Dermis blood vessel endothelial cell (primary cell): Measurements from ENCODE around the gene NANOG. TPM values are rescaled to one million over a fixed set of nuclear protein-coding genes. Genes with fewer than 3 reads are reported as not detected.
"Not testable (repeated sequence)": the region's sequence is repeated elsewhere in the genome, so short reads cannot be mapped to it uniquely, and the experiment has no call there.

Experiments used
- DNase-seq: peaks from one replicate; pipeline ENCODE4 v3.0.0; 2010
- total RNA-seq: library from RNA; depleted of rRNA; stranded (reverse); fragments of >200 nt; gene quantifications from 2 replicates; pipeline ENCODE4 v1.2.3, GENCODE V29; 2014

NANOG gene
- not detected in 2 replicates for total RNA-seq

DNA sequence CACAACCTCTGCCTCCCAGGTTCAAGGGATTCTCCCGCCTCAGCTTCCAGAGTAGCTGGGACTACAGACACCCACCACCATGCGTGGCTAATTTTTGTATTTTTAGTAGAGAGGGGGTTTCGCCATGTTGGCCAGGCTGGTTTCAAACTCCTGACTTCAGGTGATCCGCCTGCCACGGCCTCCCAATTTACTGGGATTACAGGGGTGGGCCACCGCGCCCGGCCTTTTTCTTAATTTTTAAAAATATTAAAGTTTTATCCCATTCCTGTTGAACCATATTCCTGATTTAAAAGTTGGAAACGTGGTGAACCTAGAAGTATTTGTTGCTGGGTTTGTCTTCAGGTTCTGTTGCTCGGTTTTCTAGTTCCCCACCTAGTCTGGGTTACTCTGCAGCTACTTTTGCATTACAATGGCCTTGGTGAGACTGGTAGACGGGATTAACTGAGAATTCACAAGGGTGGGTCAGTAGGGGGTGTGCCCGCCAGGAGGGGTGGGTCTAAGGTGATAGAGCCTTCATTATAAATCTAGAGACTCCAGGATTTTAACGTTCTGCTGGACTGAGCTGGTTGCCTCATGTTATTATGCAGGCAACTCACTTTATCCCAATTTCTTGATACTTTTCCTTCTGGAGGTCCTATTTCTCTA, at the start of gene NANOG:
TSS of gene NANOG (plus strand) at position 519 of the 645 bp plus-strand sequence. CDS start 213 bp downstream, outside the sequence.
- not testable (repeated sequence) for DNase-seq

DNA sequence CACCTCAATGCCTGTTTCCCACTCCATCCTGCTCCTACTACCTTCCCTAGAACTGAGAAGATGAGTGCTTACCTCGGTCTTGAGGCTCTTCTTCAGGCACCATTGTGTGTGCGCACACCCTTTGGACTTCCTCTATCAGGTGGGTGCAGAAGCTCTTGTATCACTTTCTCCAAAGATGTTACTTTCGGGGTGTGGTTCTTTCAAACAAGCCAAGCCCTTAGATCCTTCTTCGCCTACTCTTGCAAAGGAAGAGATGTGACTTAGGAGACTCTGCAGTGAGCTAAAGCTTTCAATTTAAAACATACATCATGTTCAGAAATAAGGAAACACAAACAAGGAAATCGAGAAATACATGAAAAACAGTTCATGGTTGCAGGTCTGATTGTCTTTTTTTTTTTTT, 42.0 kb upstream of the NANOG start, which contains the start of gene CLEC4C:
TSS of gene CLEC4C (minus strand) at position 130 of the 400 bp plus-strand sequence. CDS start at position 103, 27 bp downstream.
- DNase-seq = no peak

DNA sequence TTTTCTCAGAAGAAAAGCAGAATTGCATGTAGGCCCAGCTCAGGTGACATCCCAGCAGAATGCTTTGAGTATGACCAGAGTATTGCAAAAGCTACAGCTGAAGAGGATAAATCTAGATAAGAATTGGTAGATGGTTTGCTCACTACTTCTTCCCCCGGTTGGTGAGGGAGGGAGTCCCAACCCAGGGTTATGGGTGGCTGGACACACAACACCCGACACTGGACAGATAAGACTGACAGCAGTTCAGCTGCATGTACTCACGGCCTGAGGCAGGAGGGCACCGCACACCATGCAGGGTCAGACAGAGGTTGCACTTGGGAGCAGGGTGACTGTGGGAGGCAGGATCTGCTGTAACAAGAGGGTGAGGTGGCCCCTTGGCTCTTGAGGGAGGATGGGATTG, 40.4 kb upstream of the NANOG start:
- no peak for DNase-seq

DNA sequence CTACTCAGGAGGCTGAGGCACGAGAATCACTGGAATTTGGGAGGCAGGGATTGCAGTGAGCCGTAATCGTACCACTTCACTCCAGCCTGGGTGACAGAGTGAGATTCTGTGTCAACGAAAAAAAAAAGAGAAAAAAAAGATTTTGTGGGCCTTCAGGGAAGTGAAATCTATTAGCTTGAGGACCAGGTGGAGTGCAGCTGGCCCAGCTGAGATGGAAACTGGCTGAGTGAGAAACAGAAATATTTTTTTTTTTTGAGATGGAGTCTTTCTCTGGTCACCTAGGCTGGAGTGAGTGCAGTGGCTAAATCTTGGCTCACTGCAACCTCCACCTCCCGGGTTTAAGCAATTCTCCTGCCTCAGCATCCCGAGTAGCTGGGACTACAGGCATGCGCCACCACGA, 39.8 kb upstream of the NANOG start:
- no peak for DNase-seq

DNA sequence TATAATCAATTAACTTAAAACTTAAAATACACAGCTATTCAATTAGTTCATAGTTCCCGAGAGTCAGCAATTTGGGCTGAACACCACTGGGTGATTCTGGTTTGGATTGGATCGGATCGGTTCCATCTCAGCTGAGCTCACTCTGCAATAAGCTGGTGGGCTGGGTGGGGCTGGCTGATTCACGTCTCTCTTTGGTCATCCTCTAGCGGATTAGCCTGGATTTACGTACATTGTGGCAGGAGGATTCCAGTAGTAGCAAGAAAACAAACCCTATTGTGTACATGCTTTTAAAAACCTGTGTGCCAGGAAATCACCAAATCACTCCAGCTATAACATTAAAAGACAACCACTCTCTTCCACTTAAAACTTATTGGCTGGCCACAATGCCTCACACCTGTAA, 38.9 kb upstream of the NANOG start:
- DNase-seq = no peak

DNA sequence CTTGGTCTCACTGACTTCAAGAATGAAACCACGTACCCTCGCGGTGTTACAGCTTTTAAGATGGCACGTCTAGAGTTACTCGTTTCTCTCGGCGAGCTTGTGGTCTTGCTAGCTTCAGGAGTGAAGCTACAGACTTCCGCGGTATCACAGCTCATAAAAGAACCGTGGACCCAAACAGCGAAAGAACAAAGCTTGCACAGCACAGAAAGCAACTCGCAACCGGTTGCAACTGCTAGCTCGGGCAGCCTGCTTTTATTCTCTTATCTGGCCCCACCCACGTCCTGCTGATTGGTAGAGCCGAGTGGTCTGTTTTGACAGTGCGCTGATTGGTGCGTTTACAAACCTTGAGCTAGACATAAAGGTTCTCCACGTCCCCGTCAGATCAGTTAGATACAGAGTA, 37.8 kb upstream of the NANOG start:
- DNase-seq = no peak

DNA sequence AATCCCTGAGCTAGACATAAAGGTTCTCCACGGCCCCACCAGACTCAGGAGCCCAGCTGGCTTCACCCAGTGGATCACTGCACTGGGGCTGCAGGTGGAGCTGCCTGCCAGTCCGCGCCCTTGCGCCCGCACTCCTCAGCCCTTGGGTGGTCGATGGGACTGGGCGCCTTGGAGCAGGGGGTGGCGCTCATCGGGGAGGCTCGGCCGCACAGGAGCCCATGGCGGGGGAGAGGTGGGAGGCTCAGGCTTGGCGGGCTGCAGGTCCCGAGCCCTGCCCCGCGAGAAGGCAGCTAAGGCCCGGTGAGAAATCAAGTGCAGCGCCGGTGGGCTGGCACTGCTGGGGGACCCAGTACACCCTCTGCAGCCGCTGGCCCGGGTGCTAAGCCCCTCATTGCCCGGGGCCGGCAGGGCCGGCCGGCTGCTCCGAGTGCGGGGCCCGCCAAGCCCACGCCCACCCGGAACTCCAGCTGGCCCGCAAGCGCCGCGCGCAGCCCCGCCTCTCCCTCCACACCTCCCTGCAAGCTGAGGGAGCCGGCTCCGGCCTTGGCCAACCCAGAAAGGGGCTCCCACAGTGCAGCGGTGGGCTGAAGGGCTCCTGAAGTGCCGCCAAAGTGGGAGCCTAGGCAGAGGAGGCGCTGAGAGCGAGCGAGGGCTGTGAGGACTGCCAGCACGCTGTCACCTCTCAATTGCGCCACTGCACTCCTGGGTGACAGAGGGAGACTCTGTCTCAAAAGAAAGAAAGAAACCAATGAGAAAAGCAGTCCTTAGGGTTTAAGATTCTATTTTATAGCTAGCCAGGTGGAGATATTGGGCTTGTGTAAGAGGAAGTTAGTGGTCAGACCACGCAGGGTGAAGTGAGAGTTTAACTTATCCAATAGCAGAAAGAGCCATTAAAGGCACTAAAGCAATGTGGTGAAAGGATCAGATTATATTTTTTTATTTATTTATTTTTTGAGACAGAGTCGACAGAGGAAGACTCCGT, 37.0 kb upstream of the NANOG start:
- not testable (repeated sequence) for DNase-seq

DNA sequence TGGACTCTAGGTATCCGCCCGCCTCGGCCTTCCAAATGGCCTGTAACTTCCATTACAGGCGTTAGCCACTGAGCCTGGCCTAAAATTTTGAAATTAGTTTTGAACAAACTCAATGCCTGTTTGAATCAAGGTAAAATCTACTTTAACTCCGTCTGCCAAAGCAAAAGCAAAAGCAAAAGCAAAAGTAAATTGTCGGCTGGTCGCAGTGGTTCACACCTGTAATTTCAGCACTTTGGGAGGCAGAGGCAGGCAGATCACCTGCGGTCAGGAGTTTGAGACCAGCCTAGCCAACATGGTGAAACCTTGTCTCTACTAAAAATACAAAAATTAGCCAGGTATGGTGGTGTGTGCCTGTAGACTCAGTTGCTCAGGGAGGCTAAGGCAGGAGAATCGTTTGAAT, 33.5 kb upstream of the NANOG start:
- DNase-seq = not testable (repeated sequence)

DNA sequence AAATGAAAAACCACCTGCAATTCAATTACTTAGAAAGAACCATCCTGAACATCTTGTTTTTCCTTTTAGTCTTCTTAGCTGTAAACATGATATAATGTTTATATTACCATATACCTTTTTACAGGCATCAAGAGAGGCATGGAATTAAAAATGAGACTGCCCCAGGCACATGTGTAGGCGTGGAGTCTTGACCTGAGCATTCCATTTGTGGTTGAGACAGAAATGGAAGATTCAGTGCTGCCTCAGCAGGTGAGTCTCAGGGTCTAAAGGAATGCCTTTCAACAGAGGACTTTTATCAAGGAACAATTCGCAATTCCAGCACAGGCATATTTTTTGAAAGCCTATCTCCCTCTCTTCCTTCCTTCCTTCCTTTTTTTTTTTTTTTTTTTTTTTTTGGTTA, 32.2 kb upstream of the NANOG start:
- DNase-seq = no peak

DNA sequence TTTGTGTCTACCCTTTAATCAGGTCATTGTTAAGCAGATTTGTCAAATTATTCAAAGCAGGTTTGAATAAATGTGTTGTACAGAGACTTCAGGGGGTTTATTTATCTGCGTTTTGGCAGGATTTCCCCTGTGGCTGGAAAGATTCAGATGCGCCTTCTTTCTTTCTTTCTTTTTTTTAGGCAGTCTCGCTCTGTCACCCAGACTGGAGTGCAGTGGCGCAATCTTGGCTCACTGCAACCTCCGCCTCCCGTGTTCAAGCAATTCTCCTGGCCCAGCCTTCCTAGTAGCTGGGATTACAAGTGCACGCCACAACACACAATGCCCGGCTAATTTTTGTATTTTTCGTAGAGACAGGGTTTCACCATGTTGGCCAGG, 30.4 kb upstream of the NANOG start:
- no peak for DNase-seq

DNA sequence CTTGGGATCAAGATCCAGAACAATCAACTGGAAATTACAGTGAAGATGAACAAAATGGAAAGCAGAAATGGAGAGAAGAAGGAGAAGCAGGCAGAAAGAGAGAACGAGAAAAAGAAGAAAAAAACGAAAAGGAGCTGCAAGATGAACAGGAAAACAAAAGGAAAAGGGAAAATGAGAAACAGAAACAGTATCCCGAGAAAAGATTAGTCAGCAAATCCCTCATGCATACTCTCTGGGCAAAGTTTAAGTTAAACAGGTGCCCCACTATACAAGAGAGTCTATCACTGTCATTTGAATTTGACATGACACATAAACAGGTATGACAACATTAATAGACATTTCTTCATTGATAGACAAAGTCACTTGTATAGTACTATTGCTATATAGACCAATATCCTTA, 19.2 kb upstream of the NANOG start:
- DNase-seq = no peak

DNA sequence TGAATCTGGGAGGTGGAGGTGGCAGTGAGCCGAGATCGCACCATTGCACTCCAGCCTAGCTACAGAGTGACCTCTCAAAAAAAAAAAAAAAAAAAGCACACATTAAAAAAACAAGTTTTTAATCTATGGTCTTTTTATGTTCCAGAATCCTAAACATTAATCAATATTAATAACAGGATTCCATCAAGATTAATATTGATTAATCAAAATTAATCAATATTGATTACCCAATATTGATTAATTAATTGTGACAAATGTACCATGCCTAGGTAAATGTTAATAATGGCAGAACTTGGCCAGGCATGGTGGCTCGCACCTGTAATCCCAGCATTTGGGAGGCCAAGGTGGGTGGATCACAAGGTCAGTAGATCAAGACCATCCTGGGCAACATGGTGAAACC, 7.9 kb upstream of the NANOG start:
- DNase-seq = no peak

DNA sequence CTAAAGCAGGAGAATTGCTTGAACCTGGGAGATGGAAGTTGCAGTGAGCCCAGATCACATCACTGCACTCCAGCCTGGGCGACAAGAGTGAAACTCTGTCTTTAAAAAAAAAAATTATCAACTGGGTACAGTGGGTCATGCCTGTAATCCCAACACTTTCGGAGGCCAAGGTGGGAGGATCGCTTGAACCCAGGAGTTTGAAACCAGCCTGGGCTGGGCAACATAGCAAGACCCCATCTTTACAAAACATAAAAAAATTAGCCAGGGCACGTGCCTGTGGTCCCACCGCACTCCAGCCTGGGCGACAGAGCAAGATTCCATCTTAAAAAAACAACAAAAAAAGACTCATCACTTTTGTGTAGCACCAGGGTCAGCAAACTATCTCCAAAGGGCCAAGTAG, 7.1 kb upstream of the NANOG start:
- DNase-seq = no peak

DNA sequence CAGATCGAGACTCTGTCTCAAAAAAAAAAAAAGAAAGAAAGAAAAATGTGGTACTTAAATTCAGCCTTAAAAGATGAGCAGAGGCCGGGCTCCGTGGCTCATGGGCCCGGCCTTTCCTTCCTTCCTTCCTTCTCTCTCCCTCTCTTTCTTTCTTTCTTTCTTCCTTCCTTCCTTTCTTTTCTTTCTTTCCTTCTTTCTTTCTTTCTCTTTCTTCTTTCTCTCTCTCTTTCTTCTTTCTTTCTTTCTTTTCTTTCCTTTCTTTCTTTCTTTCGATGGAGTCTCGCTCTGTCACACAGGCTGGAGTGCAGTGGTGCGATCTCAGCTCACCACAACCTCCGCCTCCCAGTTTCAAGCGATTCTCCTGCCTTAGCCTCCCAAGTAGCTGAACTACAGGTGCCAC, 5.8 kb upstream of the NANOG start:
- not testable (repeated sequence) for DNase-seq

DNA sequence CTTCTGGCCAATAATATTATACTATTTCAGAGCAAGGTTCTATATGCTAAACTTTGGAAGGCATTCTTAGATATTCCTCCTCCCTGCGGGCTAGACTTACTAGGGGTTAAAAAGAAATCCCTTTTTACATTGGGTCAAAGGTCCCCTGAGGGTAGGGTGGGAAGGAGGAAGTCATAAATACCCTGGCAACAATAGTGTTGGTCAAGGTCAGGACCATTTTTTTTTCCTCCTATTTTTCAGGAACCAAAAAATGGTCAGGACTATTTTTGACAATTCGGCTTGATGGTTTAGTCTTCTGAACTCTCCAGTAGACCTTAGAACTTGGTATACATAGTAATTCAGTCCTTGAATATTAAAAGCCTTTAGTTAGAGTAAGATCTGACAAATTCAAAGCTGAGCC, 4.5 kb upstream of the NANOG start:
- no peak for DNase-seq

DNA sequence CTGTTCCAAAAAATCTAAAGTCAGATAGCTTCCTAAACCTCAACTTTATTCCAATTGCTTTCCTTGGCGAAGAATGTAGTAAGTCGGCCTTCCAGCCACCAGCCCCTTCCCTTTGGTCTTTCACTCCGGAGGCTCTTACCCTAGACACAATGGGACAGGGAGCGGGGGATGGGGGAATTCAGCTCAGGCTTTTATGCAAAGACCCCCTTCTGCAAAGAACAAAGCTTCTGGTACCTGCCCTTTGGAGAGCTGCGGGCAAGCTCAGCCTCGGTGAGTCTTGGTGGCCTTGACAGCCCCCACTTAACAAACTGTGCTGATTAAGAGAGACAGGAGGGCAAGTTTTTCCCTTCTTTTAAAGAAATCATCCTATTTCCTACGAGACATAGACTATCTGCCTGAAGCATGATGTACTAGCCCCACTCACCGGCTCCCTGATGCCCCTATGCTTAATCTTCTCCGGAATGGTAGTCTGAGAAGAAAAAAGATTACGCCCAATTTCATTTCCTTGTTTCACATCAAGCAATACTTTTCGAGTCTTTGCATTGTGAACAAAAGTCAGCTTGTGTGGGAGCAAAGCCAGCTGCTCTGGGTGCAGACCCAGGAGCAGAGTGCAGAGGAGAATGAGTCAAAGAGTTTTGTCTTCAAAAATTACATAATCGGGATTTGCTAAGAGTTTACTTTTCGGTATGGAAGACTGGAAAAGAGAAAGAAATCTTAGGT, 1.5 kb upstream of the NANOG start:
- no peak for DNase-seq

DNA sequence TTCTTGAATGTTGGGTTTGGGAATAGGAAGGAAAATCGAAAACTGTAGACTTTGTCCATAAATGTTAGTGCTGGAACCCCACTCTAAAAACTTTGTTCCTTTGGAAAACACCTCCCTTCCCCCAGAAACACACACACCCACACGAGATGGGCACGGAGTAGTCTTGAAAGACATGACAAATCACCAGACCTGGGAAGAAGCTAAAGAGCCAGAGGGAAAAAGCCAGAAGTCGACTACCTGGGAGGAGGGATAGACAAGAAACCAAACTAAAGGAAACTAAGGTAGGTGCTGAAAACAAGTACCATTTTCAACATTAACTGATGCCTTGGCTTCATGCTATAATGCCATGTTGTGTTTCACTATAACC, 925 bp upstream of the NANOG start:
- DNase-seq = no peak

DNA sequence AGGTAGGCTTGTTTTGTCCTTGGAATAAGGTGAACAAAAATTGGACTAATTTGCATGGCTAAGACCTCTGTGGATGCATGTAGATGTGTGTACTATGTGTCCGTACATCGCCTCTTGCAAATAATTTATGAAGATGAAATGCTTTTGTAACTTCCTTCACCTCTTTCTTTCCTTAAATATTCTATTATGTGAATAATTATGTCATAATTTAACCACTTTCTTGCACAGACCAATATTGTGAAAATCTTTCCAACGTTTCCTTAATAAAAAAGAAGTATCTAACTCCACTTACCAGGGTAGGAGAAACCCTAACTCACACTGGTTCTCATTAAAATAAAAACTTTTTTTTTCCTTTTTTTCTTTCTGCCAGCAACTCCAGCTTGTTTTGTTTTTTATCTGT, 4.0 kb downstream of the NANOG start:
- DNase-seq = no peak

DNA sequence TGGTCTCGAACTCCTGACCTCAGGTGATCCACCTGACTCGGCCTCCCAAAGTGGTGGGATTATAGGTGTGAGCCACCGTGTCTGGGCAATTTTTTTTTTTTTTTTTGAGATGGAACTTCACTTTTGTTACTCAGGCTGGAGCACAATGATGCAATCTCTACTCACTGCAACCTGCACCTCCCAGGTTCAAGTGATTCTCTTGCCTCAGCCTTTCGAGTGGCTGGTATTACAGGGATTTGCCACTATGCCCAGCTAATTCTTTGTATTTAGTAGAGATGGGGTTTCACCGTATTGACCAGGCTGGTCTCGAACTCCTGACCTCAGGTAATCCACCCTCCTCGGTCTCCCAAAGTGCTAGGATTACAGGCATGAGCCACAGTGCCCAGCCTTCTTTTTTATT, 8.1 kb downstream of the NANOG start:
- not testable (repeated sequence) for DNase-seq

DNA sequence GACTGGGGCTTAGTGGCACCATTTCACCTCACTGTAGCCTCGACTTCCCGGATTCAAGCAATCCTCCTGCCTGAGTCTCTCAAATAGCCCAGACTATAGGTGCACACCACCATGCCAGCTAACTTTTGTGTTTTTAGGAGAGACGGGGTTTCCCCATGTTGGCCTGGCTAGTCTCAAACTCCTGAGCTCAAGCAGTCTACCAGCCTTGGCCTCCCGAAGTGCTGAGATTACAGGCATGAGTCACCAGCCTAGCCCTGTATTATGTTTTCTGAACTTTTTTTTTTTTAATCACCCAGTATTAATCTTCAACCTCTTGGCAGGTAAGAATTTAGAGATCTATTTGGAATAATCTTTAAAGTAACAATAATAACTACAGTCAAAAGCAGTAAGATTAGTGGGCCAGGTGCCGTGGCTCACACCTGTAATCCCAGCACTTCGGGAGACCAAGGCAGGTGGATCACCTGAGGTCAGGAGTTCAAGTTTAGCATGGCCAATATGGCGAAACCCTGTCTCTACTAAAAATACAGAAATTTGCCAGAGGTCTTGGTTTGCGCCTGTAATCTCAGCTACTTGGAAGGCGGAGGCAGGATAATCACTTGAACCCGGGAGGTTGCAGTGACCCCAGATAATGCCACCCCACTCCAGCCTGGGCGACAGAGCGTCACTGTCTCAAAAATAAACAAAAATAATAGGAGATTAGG, 8.6 kb downstream of the NANOG start:
- DNase-seq = no peak

DNA sequence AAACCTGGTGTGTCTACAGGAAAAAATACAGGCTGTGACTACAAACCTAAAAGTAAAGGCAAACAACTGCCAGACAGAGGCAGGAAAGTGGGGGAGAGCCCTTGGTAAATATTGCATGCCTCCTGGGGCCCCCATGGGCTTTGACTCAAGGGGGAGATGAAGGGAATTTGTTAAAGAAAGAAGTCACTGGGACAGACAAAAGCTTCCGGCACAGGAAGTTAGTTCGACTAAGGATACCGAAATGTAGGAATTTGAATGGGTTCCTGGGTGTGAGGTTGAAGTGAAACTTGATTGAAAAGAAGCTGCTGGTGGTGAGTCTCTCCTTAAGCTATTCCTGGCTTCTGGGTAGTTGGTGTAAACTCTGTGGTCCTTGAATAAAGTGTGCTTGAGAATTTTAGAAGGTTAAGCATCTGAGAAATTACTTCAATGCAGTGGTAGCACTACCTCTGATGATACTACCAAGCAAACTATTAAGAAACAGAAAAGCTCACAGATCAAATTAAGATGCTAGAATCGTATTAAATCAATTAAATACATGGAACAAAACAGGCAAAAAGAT, 9.6 kb downstream of the NANOG start:
- not testable (repeated sequence) for DNase-seq

DNA sequence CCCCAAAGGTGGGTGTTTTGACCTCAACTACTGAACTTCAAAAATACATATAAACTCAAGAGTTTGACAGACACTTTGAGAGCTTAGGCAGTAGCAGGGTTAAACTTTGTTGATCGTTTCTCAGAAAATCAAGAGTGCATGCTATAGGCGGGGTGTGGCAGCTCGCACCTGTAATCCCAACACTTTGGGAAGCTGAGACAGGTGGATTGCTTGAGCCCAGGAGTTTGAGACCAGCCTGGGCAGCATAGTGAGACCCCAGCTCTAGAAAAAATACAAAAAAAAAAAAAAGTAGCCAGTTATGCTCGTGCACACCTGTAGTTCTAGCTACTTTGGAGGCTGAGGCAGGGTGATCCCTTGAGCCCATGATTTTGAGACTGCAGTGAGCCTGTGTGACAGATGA, 12.3 kb downstream of the NANOG start:
- DNase-seq = no peak
